CD4-positive, alpha-beta memory T cell (primary cell): ENCODE data around the gene BNIP5. TPM values are rescaled to one million over a fixed set of nuclear protein-coding genes. Genes with fewer than 3 reads are reported as not detected.
A peak's percentile ranks its signal among the peaks of the same experiment; 100 is the strongest.

ENCODE experiments used
- CTCF ChIA-PET: fragments of 350-600 bp; sonication (Branson Sonifier 250); formaldehyde crosslinking; loops from one replicate; lab custom pipeline; 2021; ENCODE audit warnings: inconsistent platforms; ENCODE audit not compliant: partially characterized antibody; lab: Charles Lee
- POLR2A ChIA-PET: fragments of 350-600 bp; sonication (Branson Sonifier 250); formaldehyde crosslinking; loops from one replicate; lab custom pipeline; 2021; ENCODE audit not compliant: partially characterized antibody; lab: Charles Lee
- DNase-seq, 5 donors: peaks; one replicate each; pipeline versions ENCODE4 v3.0.0 to v3.0.0-alpha.2; 2020 to 2022; ENCODE audit warnings: mixed read lengths in 1 of 5
- H3K27ac ChIP-seq: one replicate; pipeline ENCODE4 v1.7.0; 2013; ENCODE audit warnings: low read depth, low read length
- H3K27me3 ChIP-seq: 2 replicates; pipeline ENCODE4 v1.7.0; 2013; ENCODE audit warnings: mild to moderate bottlenecking, low read length, moderate library complexity; ENCODE audit not compliant: insufficient read depth
- H3K36me3 ChIP-seq: 2 replicates; pipeline ENCODE4 v1.7.0; 2013; ENCODE audit warnings: mild to moderate bottlenecking, low read length, moderate library complexity; ENCODE audit not compliant: insufficient read depth
- H3K4me1 ChIP-seq: 2 replicates; pipeline ENCODE4 v1.7.0; 2013; ENCODE audit warnings: mild to moderate bottlenecking, low read length, moderate library complexity; ENCODE audit not compliant: insufficient read depth
- H3K4me3 ChIP-seq, 2 donors: one replicate each; pipeline ENCODE4 v1.7.0; 2013; ENCODE audit warnings: low read length in 2 of 2, mild to moderate bottlenecking in 1 of 2
- H3K9me3 ChIP-seq, 2 donors: one replicate each; pipeline ENCODE4 v1.7.0; 2013; ENCODE audit warnings: low read length in 2 of 2, control low read depth in 1 of 2; ENCODE audit not compliant: control insufficient read depth in 1 of 2
- H3K27ac Mint-ChIP-seq, 7 donors: one replicate each; pipeline ENCODE4 v1.8.0; 2020 to 2021; ENCODE audit warnings: mixed read lengths in 7 of 7, mild to moderate bottlenecking in 6 of 7, inconsistent platforms in 3 of 7, moderate library complexity in 3 of 7
- H3K27me3 Mint-ChIP-seq, 2 donors: one replicate each; pipeline ENCODE4 v1.8.0; 2020 to 2021; ENCODE audit warnings: mixed read lengths in 2 of 2
- H3K36me3 Mint-ChIP-seq, 2 donors: one replicate each; pipeline ENCODE4 v1.8.0; 2020 to 2021; ENCODE audit warnings: mixed read lengths in 2 of 2, inconsistent platforms in 1 of 2, mild to moderate bottlenecking in 1 of 2
- H3K4me1 Mint-ChIP-seq, 4 donors: one replicate each; pipeline ENCODE4 v1.8.0; 2020 to 2021; ENCODE audit warnings: mixed read lengths in 4 of 4, mild to moderate bottlenecking in 1 of 4
- H3K4me3 Mint-ChIP-seq, 8 donors: one replicate each; pipeline ENCODE4 v1.8.0; 2020 to 2021; ENCODE audit warnings: mixed read lengths in 8 of 8, mild to moderate bottlenecking in 7 of 8, moderate library complexity in 6 of 8, inconsistent platforms in 3 of 8
- H3K9me3 Mint-ChIP-seq, 8 donors: one replicate each; pipeline ENCODE4 v1.8.0; 2020 to 2021; ENCODE audit warnings: mixed read lengths in 8 of 8, mild to moderate bottlenecking in 5 of 8, inconsistent platforms in 3 of 8, moderate library complexity in 1 of 8
- intact Hi-C: fragments of 100-400 bp; cut with micrococcal nuclease; formaldehyde crosslinking; loops from one replicate; pipeline ENCODE4 v1.15.1; 2023
- polyA plus RNA-seq, 2 donors: library from polyadenylated mRNA; unstranded; fragments of 300-500 nt; fragmentation: Illumina TruSeq; gene quantifications; one replicate each; pipeline ENCODE4 v1.2.3, GENCODE V29; 2021
- total RNA-seq, 2 experiments: library from RNA; stranded (reverse); gene quantifications; one replicate each; pipeline ENCODE4 v1.2.3, GENCODE V29; 2021

Gene BNIP5
- total and polyA plus RNA-seq, 4 experiments from 2014 or later, result not detected

DNA sequence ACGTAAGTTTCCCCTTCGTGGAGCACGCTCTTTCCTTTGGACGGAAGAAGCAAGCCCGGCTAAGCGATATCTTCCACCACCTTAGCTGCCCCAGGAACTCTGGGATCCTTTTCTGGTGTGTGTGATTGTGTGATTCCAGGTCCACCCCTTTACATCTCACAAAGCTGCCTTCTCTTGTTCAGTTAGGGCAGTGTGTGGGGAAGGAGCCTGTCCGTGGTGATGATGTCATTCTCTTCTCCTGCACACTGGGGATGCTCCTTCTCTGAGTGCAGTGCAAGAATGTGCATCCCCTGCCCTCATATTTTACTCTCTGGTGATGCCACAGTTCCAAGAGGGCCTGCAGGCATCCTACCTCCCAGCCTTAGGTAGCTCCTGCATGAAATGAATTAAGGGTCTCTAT lies 30.3 kb downstream of the BNIP5 start:
- Mint-ChIP-seq H3K27me3 (peaks cover 6 to 22% of the 10 kb centered on the region in 2 donors), H3K4me1 (peaks cover 0 to 9% (median 2%) of the 10 kb centered on the region in 4 donors), H3K27ac (no peak overlapping the region), H3K4me3 (no peak overlapping the region), H3K9me3 (peaks cover 0 to 2% (median 0%) of the 10 kb centered on the region in 8 donors), H3K36me3 (no peaks in the 10 kb centered on the region)
- Histone ChIP-seq H3K4me3 (no peak overlapping the region), H3K36me3 (no peaks in the 10 kb centered on the region), H3K4me1 (no peaks in the 10 kb centered on the region), H3K27me3 (no peaks in the 10 kb centered on the region), H3K9me3 (no peaks in the 10 kb centered on the region), H3K27ac (no peak overlapping the region)
- CTCF ChIA-PET, result interaction anchor here (2.7 kb wide), 1 partner anchor 9 kb away, joined by 8 read pairs; no protein-coding TSS in a partner anchor
- POLR2A ChIA-PET, result no interaction called here
- intact Hi-C loops, result no loop called here
- DNase-seq, result no peak

- Mint-ChIP-seq H3K4me3 (no peak overlapping the region), H3K36me3 (no peaks in the 10 kb centered on the region), H3K27me3 (peaks cover 6 to 20% of the 10 kb centered on the region in 2 donors), H3K4me1 (peaks cover 0 to 9% (median 2%) of the 10 kb centered on the region in 4 donors), H3K27ac (no peak overlapping the region), H3K9me3 (peaks cover 0 to 2% (median 0%) of the 10 kb centered on the region in 8 donors)
- POLR2A ChIA-PET, result no interaction called here
- Histone ChIP-seq H3K27ac (no peak overlapping the region), H3K36me3 (no peaks in the 10 kb centered on the region), H3K4me1 (no peaks in the 10 kb centered on the region), H3K9me3 (no peaks in the 10 kb centered on the region), H3K27me3 (no peaks in the 10 kb centered on the region), H3K4me3 (no peak overlapping the region)
- intact Hi-C loops, result no loop called here
- no peak for DNase-seq
- CTCF ChIA-PET, result interaction anchor here (0.7 to 2.7 kb wide), 4 partner anchors 9 to 361 kb away, joined by 3 to 8 read pairs (median 4); no protein-coding TSS in a partner anchor
Measured at GRCh38 chr6:36305885-36306284, 30.8 kb downstream of the BNIP5 start.

DNA sequence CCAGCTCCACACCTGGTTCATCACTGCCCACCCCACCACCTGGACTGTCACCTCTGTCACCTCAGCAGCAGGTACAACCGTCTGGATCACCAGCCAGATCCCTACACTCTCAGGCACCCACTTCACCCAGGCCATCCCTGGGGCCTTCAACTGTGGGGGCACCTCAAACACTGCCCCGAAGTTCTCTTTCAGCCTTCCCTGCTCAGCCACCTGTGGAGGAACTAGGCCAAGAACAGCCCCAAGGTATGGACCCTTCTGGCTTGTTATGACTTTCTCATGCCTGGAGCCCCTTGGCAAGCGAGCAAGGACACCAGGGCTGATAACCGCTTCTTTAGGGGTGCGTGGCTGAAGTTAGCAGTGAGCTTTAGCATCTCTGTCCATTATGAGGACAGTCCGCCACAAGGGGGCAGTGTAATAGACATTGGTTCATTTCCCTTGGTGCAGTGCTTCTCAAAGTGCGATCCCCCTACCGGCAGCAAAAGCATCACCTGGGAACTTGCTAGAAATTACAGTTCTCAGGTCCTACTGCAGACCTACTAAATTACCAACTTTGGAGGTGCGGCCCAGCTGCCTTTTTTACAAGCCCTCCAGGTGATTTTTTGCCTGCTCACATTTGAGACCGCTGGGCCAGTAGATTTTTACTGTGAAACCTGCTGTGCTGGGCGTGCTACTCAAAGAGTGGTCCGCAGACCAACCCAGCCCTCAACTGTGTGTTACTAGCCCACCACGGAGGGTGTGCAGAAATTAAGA lies 34.3 kb downstream of the BNIP5 start:
- Mint-ChIP-seq H3K9me3 (peaks cover 0 to 2% (median 0%) of the 10 kb centered on the region in 8 donors), H3K4me3 (no peak overlapping the region), H3K4me1 (peaks cover 0 to 9% (median 2%) of the 10 kb centered on the region in 4 donors), H3K27ac (peak overlapping the region in 2 of 7 donors; percentile 30 to 32), H3K36me3 (no peaks in the 10 kb centered on the region), H3K27me3 (peaks cover 10 to 22% of the 10 kb centered on the region in 2 donors)
- H3K4me3 ChIP-seq, result no peak overlapping the region
- intact Hi-C loops, result loop anchor here (1.0 to 5.0 kb wide), 5 partner anchors 58 to 457 kb away; partner anchors contain the start of gene MAPK14
- no peaks in the 10 kb centered on the region for H3K27me3 ChIP-seq
- H3K9me3 ChIP-seq, result no peaks in the 10 kb centered on the region
- no peak overlapping the region for H3K27ac ChIP-seq
- DNase-seq, result peak; percentile 86 to 91 (median 87)
- CTCF ChIA-PET, result interaction anchor here (0.7 to 1.8 kb wide), 16 partner anchors 8 to 457 kb away, joined by 3 to 13 read pairs (median 4); partner anchors contain the start of genes BNIP5 and MAPK14
- no peaks in the 10 kb centered on the region for H3K36me3 ChIP-seq
- POLR2A ChIA-PET, result no interaction called here
- H3K4me1 ChIP-seq, result no peaks in the 10 kb centered on the region

DNA sequence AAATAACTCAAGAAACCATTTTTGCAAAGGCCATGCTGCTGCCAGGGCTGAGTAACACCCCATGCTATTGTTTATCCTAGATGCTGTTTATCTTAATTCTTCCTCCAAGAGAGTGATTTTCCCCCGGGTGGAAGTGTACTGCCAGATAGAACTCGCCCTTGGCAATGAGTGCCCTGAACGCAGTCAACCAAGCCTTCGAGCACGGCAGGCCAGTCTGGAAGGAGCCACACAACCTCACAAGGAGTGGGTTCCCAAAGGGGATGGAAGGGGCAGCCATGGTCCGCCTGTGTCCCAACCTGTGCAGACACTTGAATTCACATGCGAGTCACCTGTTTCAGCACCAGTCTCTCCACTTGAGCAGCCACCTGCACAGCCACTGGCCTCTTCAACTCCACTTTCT lies 34.9 kb downstream of the BNIP5 start:
- Mint-ChIP-seq H3K27ac (peak overlapping the region in 1 of 7 donors; percentile 32), H3K36me3 (no peaks in the 10 kb centered on the region), H3K4me3 (no peak overlapping the region), H3K4me1 (peaks cover 0 to 9% (median 2%) of the 10 kb centered on the region in 4 donors), H3K9me3 (peaks cover 0 to 2% (median 0%) of the 10 kb centered on the region in 8 donors), H3K27me3 (peaks cover 10 to 22% of the 10 kb centered on the region in 2 donors)
- no peak for DNase-seq
- no peaks in the 10 kb centered on the region for H3K27me3 ChIP-seq
- intact Hi-C loops, result loop anchor here (1.0 to 5.0 kb wide), 5 partner anchors 59 to 458 kb away; partner anchors contain the start of gene MAPK14
- H3K4me1 ChIP-seq, result no peaks in the 10 kb centered on the region
- no peaks in the 10 kb centered on the region for H3K36me3 ChIP-seq
- ChIA-PET POLR2A (no interaction called here), CTCF (interaction anchor here (0.7 to 1.4 kb wide), 12 partner anchors 8 to 457 kb away, joined by 3 to 13 read pairs (median 5); partner anchors contain the start of genes BNIP5 and MAPK14)
- H3K27ac ChIP-seq, result no peak overlapping the region
- no peak overlapping the region for H3K4me3 ChIP-seq
- H3K9me3 ChIP-seq, result no peaks in the 10 kb centered on the region

DNA sequence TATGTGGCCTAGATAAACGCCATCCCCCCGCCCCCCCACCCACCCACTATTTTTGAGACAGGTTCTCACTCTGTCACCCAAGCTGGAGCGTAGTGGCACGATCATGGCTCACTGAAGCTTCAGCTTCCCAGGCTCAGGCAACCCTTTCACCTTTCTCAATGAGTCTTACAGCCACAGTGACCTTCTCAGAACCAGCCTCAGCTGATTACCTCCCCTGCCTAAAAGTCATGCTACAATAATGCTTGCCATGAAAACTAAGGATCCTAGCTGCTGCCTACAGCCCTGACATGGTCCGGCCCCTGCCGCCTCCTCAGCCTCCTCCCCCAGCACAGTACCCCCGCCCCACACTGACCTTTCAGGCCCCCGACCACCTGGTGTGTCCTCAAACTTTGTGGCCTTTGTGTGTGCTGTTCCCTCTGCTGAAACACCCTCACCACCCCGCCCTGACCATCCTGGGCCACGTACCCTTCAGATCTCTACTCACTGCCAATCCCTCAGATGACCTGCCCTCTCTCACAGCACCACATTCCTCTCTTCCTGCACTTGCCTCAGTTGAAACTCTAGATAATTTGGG lies 35.5 kb downstream of the BNIP5 start:
- Histone ChIP-seq H3K27me3 (no peaks in the 10 kb centered on the region), H3K27ac (no peak overlapping the region), H3K4me3 (no peak overlapping the region), H3K36me3 (no peaks in the 10 kb centered on the region), H3K4me1 (no peaks in the 10 kb centered on the region), H3K9me3 (no peaks in the 10 kb centered on the region)
- H3K27me3 Mint-ChIP-seq, result peaks cover 10 to 22% of the 10 kb centered on the region in 2 donors
- H3K4me3 Mint-ChIP-seq, result peak overlapping the region in 1 of 8 donors; percentile 46
- H3K4me1 Mint-ChIP-seq, result peaks cover 0 to 9% (median 2%) of the 10 kb centered on the region in 4 donors
- no peak for DNase-seq
- H3K27ac Mint-ChIP-seq, result no peak overlapping the region
- peaks cover 0 to 2% (median 0%) of the 10 kb centered on the region in 8 donors for H3K9me3 Mint-ChIP-seq
- POLR2A ChIA-PET, result no interaction called here
- H3K36me3 Mint-ChIP-seq, result no peaks in the 10 kb centered on the region
- intact Hi-C loops, result loop anchor here (5.0 kb wide), 1 partner anchor 179 kb away; no protein-coding TSS in a partner anchor
- CTCF ChIA-PET, result interaction anchor here (0.7 to 1.0 kb wide), 2 partner anchors 26 to 129 kb away, joined by 3 read pairs; no protein-coding TSS in a partner anchor

- ChIA-PET CTCF (interaction anchor here (0.8 to 1.9 kb wide), 3 partner anchors 8 to 372 kb away, joined by 3 to 8 read pairs (median 4); no protein-coding TSS in a partner anchor), POLR2A (no interaction called here)
- Histone ChIP-seq H3K27ac (no peak overlapping the region), H3K4me1 (no peaks in the 10 kb centered on the region), H3K36me3 (no peaks in the 10 kb centered on the region), H3K9me3 (no peaks in the 10 kb centered on the region), H3K4me3 (no peak overlapping the region), H3K27me3 (no peaks in the 10 kb centered on the region)
- peaks cover 0 to 9% (median 2%) of the 10 kb centered on the region in 4 donors for H3K4me1 Mint-ChIP-seq
- no peaks in the 10 kb centered on the region for H3K36me3 Mint-ChIP-seq
- H3K27ac Mint-ChIP-seq, result no peak overlapping the region
- H3K27me3 Mint-ChIP-seq, result peaks cover 10 to 22% of the 10 kb centered on the region in 2 donors
- DNase-seq, result no peak
- H3K9me3 Mint-ChIP-seq, result no peaks in the 10 kb centered on the region
- intact Hi-C loops, result no loop called here
- H3K4me3 Mint-ChIP-seq, result no peak overlapping the region
Measured at GRCh38 chr6:36298027-36298426, 38.7 kb downstream of the BNIP5 start.

DNA sequence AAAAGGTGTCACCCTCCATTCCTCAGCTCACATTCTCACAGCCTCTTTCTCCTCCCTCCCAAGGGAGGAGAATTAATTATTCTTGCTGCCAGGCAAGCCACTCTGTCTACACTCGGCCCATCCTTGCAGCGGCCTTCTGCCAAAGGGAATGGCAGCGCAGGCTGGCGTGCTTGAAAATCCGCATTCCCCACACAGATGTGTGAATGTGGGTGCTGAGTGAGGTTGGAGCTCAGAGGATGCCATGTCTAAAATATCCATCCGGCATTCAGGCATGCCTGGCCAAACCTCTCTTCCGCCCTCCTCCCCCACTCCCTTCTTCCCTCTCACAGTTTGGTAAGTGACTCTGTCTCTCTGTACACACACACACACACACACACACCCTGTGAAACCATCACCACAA lies 39.2 kb downstream of the BNIP5 start:
- ChIA-PET POLR2A (no interaction called here), CTCF (interaction anchor here (1.7 to 1.9 kb wide), 2 partner anchors 9 to 43 kb away, joined by 4 to 8 read pairs; no protein-coding TSS in a partner anchor)
- intact Hi-C loops, result no loop called here
- Histone ChIP-seq H3K9me3 (no peaks in the 10 kb centered on the region), H3K4me3 (no peak overlapping the region), H3K36me3 (no peaks in the 10 kb centered on the region), H3K4me1 (no peaks in the 10 kb centered on the region), H3K27me3 (no peaks in the 10 kb centered on the region), H3K27ac (no peak overlapping the region)
- no peaks in the 10 kb centered on the region for H3K36me3 Mint-ChIP-seq
- H3K4me1 Mint-ChIP-seq, result peaks cover 0 to 5% (median 1%) of the 10 kb centered on the region in 4 donors
- H3K27ac Mint-ChIP-seq, result no peak overlapping the region
- DNase-seq, result no peak
- peaks cover 10 to 22% of the 10 kb centered on the region in 2 donors for H3K27me3 Mint-ChIP-seq
- no peaks in the 10 kb centered on the region for H3K9me3 Mint-ChIP-seq
- H3K4me3 Mint-ChIP-seq, result no peak overlapping the region
